ENCODE results near the gene ACBD6. TPM values are rescaled to one million over a fixed set of nuclear protein-coding genes. Genes with fewer than 3 reads are reported as not detected.
"Not testable (repeated sequence)": the region's sequence is repeated elsewhere in the genome, so short reads cannot be mapped to it uniquely, and the experiment has no call there.

The ACBD6 gene, protein sequence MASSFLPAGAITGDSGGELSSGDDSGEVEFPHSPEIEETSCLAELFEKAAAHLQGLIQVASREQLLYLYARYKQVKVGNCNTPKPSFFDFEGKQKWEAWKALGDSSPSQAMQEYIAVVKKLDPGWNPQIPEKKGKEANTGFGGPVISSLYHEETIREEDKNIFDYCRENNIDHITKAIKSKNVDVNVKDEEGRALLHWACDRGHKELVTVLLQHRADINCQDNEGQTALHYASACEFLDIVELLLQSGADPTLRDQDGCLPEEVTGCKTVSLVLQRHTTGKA
- 10 to 100 TPM; 33.3 to 44.0 (median 42.6) TPM for total RNA-seq

DNA sequence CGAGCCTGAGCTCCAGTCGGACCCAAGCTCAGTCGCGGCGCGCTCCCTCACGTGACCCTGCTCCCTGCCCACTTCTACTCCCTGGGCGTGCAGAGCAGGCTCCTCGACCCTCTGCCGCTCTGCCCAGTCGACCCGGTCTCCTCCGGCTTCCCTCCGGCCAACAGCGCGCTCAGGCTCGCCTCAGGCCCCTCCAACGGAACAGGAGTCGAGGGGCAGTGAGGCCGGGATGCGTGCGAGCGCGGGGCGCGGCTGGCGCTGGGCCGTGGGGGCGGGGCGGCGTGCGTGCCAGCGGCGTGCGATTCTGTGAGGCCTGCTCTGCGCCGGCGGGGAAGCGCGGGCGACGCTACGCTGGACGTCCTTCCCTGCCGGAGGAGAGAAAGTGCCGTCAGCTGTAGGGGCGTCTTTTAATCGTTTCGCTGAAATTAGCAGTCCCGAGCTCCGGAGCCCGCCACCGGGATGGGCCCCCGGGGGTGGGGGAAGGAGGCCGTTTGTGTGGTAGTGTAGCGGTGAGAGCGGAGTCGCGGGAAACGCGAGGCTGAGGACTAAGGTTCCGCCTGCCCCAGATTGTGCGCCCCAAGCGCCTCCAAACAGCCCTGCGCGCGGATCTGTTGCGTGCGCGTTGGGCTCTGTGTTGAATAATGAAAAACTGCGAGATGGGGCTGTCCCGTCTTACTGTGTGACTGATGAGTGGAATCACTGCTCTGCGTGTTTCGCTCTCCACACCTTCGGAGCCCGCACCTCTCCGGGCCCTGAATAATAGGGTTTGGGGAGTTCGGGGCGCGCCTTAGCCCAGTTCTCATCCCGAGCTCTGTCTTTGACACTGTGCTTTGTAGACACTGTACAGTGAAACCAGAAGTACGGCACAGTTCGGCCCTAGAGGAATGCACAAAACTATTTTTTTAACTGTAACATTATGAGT, at the start of gene ACBD6:
TSS of gene ACBD6 (minus strand) at position 217 of the 919 bp plus-strand sequence. CDS start 311 bp downstream, outside the sequence.
- Histone ChIP-seq H3K27ac (replicated peaks in 1 of 4) (peak within 1 kb of the TSS; percentile 89 to 92 (median 91)), H3K27me3 (no peaks in the 10 kb centered on the region), H3K4me1 (peaks cover 3 to 40% (median 37%) of the 10 kb centered on the region in 4 donors), H3K36me3 (no peaks in the 10 kb centered on the region), H3K4me3 (peak within 1 kb of the TSS; percentile 74 to 96 (median 85)), H3K9me3 (no peaks in the 10 kb centered on the region)
- TF ChIP-seq POLR2A (IDR thresholded peaks at IDR 0.05; ENCODE audit: low read depth) = no peak
- TF ChIP-seq, protein P1, sequence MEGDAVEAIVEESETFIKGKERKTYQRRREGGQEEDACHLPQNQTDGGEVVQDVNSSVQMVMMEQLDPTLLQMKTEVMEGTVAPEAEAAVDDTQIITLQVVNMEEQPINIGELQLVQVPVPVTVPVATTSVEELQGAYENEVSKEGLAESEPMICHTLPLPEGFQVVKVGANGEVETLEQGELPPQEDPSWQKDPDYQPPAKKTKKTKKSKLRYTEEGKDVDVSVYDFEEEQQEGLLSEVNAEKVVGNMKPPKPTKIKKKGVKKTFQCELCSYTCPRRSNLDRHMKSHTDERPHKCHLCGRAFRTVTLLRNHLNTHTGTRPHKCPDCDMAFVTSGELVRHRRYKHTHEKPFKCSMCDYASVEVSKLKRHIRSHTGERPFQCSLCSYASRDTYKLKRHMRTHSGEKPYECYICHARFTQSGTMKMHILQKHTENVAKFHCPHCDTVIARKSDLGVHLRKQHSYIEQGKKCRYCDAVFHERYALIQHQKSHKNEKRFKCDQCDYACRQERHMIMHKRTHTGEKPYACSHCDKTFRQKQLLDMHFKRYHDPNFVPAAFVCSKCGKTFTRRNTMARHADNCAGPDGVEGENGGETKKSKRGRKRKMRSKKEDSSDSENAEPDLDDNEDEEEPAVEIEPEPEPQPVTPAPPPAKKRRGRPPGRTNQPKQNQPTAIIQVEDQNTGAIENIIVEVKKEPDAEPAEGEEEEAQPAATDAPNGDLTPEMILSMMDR (IDR thresholded peaks at IDR 0.05) = peak in 2 of 3 experiments; percentile 9 to 30
- peak; percentile 50 to 72 for TF ChIP-seq POLR2AphosphoS5 (IDR thresholded peaks at IDR 0.05)
- TF ChIP-seq EP300 (IDR thresholded peaks at IDR 0.05) = no peak
- peak; percentile 95 for DNase-seq (ENCODE audit: extremely low spot score)
- intact Hi-C loops (cut with DNase I) = no loop called here
- under 1% methylated on average over 56 of the region's 83 CpGs for WGBS

DNA sequence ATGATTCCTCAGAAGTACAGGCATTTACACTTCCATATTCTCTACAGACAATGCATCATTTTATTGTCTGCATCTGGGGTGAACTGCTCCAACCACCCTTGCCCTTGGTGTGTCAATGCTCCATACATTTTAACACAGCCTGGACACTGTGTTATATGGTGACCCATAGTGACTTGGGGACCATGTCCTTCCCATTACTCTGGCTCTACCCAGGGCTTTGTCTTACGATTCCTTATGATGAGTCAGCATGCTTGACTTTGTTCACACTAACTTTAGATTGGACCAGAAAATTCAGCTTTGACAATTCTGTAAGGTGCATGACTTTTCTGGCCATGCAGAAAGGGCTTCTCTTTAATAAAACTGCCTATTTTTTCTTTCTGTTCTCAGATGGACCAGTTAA, 49.6 kb upstream of the ACBD6 start:
- Histone ChIP-seq H3K9me3 (no peaks in the 10 kb centered on the region), H3K4me3 (no peak overlapping the region), H3K36me3 (no peaks in the 10 kb centered on the region), H3K4me1 (peaks cover 0 to 6% (median 0%) of the 10 kb centered on the region in 4 donors), H3K27ac (replicated peaks in 1 of 4) (no peak overlapping the region), H3K27me3 (no peaks in the 10 kb centered on the region)
- 67% methylated on average over 1 of the region's 1 CpG for WGBS
- no peak for DNase-seq (ENCODE audit: extremely low spot score)
- intact Hi-C loops (cut with DNase I) = no loop called here
- TF ChIP-seq POLR2AphosphoS5 (IDR thresholded peaks at IDR 0.05) = no peak

DNA sequence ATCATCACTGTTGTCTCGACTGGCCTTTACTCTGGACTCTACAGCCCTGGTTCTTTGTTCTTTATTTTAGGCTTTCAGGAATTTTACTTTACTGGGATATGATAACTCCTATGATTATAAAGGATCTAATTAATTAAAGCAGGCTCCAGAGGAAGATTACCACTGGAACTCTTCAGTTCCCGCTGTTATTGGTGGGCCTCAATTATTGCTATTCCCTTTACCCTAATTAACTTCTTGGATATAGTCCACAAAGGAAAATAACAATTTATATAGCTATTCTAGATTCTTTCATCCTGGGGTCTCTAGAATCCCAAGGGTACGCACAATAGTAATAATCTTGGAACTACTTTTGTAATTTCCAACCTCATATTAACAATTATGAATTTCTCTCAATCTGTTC, 47.9 kb upstream of the ACBD6 start:
- no peaks in the 10 kb centered on the region for H3K9me3 ChIP-seq
- H3K36me3 ChIP-seq = no peaks in the 10 kb centered on the region
- intact Hi-C loops (cut with DNase I) = no loop called here
- H3K4me3 ChIP-seq = no peak overlapping the region
- no peak for DNase-seq (ENCODE audit: extremely low spot score)
- peaks cover 0 to 6% (median 0%) of the 10 kb centered on the region in 4 donors for H3K4me1 ChIP-seq
- 80% methylated on average over 3 of the region's 3 CpGs for WGBS
- H3K27ac ChIP-seq (replicated peaks in 1 of 4) = no peak overlapping the region
- TF ChIP-seq EP300 (IDR thresholded peaks at IDR 0.05) = no peak
- TF ChIP-seq, protein P1 (IDR thresholded peaks at IDR 0.05) = no peak
- no peak for TF ChIP-seq POLR2A (IDR thresholded peaks at IDR 0.05; ENCODE audit: low read depth)
- TF ChIP-seq POLR2AphosphoS5 (IDR thresholded peaks at IDR 0.05) = no peak
- no peaks in the 10 kb centered on the region for H3K27me3 ChIP-seq

DNA sequence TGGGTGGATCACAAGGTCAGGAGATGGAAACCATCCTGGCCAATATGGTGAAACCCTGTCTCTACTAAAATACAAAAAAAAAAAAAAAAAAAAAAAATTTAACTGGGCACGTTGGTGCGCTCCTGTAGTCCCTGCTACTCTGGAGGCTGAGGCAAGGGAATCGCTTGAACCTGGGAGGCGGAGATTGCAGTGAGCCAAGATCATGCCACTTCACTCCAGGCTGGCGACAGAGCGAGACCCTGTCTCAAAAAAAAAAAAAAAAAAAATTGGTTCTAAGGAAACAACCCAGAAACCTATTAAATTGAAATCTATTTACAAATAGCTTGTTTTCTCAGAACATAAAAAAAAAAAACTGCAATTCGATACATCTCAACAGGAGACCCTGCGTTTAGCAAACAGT, 47.4 kb upstream of the ACBD6 start:
- WGBS = 95% methylated on average over 8 of the region's 8 CpGs
- H3K27ac ChIP-seq (replicated peaks in 1 of 4); DNase-seq (ENCODE audit: extremely low spot score); H3K36me3 ChIP-seq; H3K4me1 ChIP-seq; H3K27me3 ChIP-seq; H3K9me3 ChIP-seq; intact Hi-C loops (cut with DNase I); H3K4me3 ChIP-seq: not testable (repeated sequence)

DNA sequence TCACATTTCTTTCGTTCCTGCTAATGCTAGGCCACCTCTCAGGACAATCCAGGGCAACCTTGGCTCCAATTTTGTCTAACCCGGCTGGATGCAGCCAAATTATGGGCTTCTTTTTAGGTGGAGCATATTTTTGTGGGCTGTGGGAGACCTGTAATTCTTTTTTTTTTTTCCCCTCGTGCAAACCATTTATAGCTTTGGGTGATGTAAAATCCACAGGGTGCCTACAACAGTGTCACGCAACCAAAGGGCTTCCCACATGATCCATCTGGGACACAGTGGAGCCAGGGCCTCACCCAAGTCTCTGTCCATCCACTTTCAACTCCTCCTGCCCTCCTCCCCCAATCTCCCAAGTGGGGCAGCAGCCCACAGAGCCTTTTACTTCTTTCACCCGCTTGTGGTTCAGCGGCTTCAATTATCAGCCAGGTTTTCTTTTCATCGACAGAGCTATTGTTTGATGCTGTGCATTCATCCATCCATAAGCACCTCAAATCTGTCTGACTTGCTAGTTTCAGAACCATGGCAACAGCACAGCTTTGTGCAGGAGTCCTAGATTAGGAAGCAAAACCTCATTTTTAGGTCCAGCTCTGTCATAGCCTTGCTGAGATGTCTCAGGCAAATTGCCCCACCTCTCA, 46.4 kb upstream of the ACBD6 start:
- no peak for DNase-seq (ENCODE audit: extremely low spot score)
- Histone ChIP-seq H3K9me3 (no peaks in the 10 kb centered on the region), H3K4me3 (no peak overlapping the region), H3K36me3 (no peaks in the 10 kb centered on the region), H3K27ac (replicated peaks in 1 of 4) (no peak overlapping the region), H3K27me3 (no peaks in the 10 kb centered on the region), H3K4me1 (peaks cover 1 to 13% (median 3%) of the 10 kb centered on the region in 4 donors)
- WGBS = 90% methylated on average over 7 of the region's 7 CpGs
- intact Hi-C loops (cut with DNase I) = no loop called here
- no peak for TF ChIP-seq POLR2AphosphoS5 (IDR thresholded peaks at IDR 0.05)
- TF ChIP-seq POLR2A (IDR thresholded peaks at IDR 0.05; ENCODE audit: low read depth) = no peak
- TF ChIP-seq, protein P1 (IDR thresholded peaks at IDR 0.05) = no peak
- TF ChIP-seq EP300 (IDR thresholded peaks at IDR 0.05) = no peak
